HG03442 (cell line): ENCODE measurements around the gene MORN2.

Source experiments
- ATAC-seq: cut with Tn5 transposase; IDR thresholded peaks from one replicate; pipeline ENCODE4 v1.9.1; 2021; ENCODE audit warnings: mild to moderate bottlenecking, moderate library complexity; ENCODE audit not compliant: unreplicated experiment

MORN2 gene

DNA sequence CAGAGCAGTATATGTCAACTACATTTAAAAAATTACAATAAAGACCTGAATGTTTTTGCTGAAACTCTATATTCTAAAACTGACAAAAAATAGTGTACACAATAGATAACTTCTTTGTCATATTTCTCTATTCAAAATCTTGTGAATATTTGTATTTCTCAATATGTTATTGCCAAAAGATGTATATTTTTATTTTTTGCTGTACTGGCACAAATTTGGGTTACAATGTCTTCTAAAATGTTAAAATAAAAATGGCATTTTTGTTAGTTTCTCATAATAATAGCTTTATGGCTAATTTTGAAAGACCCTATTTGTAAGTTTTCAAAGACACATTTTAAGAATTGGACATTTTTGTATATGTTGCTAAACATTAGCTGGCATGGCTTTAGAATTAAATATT, 13.3 kb downstream of the MORN2 start:
- no peak for ATAC-seq

DNA sequence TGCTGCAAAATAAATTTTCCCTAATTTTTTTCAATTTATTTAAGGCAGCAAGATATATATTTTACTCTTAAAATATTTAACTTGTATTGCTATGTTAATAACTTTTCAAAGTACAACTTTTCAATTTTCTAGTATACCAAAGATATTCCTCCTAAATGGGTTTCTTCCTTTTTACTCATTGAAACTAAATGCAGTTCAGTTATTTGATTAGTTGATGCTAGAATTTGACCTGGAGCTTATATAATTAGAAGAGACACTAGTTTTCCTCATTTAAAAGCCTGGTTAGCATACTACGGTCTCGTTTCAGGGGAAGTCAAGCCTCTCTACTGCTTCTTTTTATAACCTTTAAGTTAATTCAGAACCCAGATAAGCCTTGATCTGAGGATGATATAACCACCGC, 13.8 kb downstream of the MORN2 start, which contains the start of gene ARHGEF33:
Gene ARHGEF33 (plus strand): TSS at position 301 of the 400 bp plus-strand sequence. CDS start 29,573 bp downstream, outside the sequence.
- no peak for ATAC-seq

DNA sequence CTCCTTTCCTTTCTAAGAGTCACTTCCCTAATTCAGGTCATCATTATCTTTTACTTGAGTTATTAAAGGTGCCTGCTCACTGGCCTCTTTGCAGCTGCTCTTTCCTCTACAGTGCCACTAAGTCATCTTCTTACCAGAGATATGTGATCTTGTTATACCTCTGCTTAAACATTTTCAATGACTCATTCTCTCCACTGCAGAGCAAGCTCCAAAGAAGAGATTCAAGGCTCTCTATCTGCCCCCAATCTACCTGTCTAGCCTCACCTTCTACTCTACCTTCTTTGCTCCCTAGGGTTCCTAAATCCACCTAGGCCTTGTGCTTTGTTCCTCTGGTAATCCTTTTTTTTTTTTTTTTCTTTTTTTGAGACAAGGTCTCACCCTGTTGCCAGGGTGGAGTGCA, 17.0 kb downstream of the MORN2 start:
- no peak for ATAC-seq

DNA sequence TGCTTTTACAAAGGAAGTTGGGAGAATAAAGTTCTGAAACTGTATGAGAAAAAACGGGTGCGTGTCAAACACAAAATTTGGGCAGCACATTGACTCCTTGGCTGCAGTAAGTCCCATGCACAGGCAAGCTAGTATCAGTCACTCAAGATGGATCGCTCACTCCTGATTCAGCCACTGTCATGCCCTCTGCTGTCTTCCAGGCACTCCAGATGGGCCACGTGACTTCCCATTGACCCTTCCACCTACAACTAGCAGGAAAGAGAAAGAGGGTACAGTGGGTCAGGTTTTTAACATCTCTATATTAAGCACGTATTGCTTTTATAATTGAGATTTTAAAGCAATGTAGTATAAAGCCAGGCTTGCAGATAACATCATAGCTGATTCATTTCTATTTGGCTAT, 22.5 kb downstream of the MORN2 start:
- no peak for ATAC-seq

DNA sequence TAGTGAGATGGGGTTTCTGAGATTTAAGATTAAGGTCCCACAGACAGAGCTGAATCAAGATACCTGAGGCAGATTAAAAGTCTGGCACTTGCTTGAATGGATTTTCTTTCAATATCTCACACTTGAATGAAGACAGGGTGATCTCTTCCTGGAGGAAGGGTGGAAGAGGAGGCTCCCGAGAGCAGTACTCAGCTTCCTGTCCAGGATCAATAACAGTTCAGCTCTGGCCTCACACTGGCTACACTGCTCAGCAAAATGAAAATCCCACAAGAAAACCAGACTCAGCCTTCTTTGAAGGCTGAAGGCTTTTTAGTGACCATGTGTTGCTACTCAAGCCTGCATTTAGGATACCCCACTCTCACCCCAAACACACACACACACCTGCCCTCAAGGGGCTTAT, 24.9 kb downstream of the MORN2 start:
- ATAC-seq, result no peak

DNA sequence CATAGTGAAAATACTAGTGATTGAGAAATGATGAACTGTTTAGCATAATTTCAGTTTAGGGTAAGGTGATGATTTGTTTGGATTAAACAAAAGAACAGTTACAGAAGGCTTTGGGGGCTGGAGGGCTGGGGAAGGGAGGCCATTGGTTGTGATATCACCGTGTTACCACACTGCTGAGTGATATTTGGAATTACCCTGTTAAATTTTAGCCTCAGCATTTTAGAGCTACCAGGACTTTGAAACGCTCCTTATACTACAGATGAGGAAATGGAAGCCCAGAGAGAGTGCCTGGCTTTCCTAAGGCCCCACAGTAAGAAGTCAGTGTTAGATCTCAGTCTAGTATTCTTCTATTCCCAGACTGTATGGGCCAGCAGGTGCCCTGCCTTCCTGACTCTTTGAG, 29.5 kb downstream of the MORN2 start:
- ATAC-seq, result no peak

DNA sequence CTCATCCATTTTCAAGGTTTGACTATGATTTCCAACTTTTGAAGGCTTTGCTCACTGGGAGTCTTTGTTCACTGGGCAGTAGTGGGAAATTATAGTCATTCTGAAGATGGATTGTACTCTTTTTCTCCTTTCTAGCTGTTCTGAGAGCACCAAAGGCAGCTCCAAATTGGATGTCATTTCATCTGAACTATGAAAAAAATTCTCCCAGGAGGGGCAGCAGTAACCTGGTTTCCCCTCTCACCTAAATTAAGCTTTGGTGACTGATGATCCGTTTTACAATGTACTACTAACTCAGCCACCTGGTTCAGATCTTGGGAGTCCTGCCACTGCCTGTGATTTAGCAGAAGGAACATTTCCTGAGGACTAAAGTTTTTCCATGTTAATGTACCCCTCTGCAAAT, 31.5 kb downstream of the MORN2 start:
- no peak for ATAC-seq

DNA sequence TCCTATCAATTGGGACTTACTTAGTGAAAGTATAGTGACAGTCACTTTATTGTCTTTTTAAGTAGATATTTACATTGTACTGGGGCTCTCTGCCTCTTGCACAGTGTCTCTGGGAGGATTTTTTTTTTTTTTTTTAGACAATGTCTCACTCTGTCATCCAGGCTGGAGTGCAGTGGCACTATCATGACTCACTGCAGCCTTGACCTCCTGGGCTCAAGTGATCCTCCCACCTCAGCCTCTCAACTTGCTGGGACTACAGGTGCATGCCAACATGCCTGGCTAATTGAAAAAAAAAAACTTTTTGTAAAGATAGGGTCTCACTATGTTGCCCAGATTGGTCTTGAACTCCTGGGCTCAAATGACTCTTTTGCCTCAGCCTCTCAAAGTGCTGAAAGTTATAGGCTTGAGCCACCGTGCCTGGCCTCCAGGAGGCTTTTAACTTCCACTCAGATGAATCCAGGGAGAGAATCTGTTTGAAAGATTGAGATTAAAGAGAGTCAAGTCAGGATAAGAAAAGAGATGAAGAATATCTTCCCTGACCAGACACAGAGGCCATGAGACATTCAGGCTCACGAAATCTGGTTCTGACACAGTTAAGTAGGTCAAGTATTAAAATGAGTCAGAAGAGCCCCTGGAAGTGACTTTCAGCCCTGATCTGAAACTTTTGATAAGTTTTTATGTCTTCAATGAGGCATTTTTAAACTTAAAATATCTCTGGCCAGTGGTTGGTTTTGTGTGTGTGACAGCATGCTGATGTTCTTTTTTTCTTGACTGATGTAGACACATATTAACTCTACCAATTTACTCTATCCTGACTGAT, 32.2 kb downstream of the MORN2 start:
- ATAC-seq, result peak; percentile 94

DNA sequence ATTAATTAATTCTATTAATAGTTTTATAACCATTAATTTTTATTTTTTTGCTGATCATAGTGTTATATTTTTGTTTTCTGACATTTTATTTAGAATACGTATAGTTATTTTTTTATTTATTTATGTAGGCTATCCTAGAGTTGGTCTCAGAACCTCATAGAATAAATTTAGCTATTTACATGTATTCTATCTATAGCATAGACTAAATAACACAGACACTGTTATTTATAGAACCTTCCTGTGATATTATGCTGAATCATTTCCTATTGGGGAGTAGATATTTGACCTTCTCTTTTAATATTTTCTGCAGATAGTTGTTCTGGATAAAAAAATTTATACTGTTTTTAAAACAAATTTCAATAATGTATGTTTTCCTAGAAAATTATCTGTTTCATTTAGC, 34.1 kb downstream of the MORN2 start:
- no peak for ATAC-seq

DNA sequence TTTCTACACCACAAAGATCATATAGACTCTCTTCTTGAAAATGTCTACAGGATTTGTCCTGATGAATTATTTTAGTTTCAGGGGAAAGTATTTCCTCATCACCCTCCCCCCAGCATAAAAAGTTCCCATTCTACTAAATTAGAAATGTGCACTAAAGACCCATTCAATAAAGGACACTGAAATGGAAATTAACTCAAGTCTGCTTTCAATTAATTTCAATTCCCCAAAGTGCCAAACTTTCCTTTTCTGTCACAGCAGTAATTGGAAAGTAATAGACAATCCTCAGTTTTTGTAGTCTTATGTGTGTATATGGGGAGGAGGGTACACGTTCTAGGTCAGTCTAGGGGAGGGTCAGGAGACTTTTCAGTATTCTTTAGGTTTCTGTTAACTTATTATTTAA, 35.4 kb downstream of the MORN2 start:
- ATAC-seq, result no peak

DNA sequence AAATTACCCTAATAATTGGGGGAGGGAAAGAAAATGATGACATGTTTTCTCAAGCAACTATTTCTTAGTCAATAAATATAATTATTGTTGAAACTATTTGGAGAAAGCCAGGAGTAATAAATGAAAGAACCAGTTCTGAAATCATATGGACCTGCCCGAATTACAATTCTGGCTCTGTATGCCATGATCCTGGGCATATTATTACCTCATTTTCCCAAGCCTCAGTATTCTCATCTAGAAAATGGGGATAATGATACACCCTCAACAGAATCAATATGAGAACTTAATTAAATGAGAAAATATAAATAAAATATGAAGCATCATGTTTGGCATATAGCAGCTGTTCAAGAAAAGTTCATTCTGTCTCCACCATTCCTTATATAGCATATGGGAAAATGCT, 36.8 kb downstream of the MORN2 start:
- ATAC-seq, result no peak

DNA sequence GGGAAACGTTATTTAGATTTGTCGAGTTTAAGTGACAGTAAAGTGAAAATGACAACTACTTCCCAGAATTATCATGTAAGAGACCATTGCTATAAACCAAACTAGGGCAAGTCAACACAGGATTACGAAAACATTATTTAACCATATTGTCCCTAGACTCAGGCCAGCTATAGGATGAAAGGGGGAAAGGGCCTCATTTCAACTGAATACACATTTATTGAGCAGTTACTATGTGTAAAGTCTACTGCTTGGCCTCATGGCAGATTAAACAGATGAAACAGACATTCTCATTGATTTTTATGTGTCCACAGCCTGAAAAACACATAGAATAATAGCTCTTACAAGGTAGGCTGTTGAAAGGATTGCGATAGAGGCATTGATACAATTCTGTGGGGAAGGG, 46.6 kb downstream of the MORN2 start:
- no peak for ATAC-seq

DNA sequence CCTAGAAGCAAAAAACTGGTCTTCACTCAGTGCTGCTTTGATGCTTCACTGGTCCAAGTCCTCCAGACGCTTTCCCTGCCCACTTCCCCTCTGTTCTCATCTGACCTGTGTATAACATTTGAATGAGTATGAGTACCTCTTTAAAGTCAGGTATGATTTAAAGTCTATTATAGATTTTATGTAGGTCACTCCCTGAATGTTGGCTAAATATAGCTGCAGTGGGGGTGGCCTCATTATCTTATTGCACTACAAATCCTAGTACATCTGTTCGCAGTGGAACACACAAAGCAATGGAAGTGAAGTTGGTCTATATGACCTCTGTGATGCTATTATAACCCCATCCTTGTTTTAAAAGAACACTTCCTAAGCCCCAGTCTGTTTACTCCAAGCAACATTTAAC, 47.1 kb downstream of the MORN2 start:
- ATAC-seq, result no peak

DNA sequence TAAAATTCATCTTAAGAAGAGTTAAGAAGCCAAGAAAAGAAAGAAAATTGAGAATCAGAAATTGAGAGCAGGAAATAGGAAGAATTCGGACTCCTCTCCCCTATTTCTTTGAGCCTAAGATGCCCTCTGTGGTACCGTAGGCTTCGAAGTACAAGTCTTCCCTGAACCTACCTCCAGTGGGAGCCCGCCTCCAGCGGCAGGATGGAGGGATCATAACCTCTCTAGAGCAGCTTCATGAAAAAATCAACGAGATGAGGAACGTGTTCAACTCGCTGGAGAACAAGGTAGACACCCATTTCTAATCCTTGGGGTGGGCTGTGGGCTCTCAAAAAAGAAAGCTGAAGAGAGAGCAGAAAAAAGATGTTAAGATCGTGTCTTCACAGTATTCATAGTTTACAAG, 50.2 kb downstream of the MORN2 start:
- ATAC-seq, result no peak

DNA sequence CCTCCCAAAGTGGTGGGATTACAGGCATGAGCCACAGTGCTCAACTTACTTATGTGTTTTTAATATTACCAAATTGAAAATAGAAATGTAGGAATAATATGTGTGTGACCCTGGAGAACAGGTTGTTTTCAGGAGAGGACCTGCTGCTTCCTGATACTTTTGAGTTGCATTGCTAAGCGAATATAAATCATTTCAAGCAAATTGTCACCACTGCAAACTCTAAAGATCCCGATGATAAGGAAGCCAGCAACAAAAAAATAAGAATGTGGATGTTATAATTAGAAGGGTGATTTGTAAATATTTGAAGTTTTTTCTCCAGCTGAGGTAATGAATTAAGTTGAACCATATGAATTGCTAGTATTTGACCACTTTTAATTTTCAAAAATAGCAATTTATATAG, 54.8 kb downstream of the MORN2 start:
- ATAC-seq, result no peak
